Activated CD8-positive, alpha-beta memory T cell treated with anti-CD3 and anti-CD28 coated beads for 1 hour (primary cell): ENCODE measurements around the gene LIPT1.
A peak's percentile ranks its signal among the peaks of the same experiment; 100 is the strongest.
"Not testable (repeated sequence)": the region's sequence is repeated elsewhere in the genome, so short reads cannot be mapped to it uniquely, and the experiment has no call there.

ENCODE experiments used
- DNase-seq, 2 donors: peaks; one replicate each; pipeline ENCODE4 v3.0.0-alpha.2; 2020; ENCODE audit warnings: low read depth in 1 of 2; ENCODE audit errors: extremely low read depth in 1 of 2

LIPT1 gene

GRCh38 chr2:99171377-99172140 is 16.8 kb downstream of the LIPT1 start:
- DNase-seq, result no peak

- peak; percentile 77 to 80 for DNase-seq
Measured at GRCh38 chr2:99180755-99181623, 26.2 kb downstream of the LIPT1 start, which contains the start of the genes MITD1 and MRPL30. Gene MITD1, minus strand, starts transcription at chr2:99181058. Its CDS starts 77 bp downstream, at chr2:99180981. Gene MRPL30, plus strand, starts transcription at chr2:99181184. Its CDS starts 5,020 bp downstream, at chr2:99186204.

GRCh38 chr2:99181624-99182000 is 26.8 kb downstream of the LIPT1 start:
- no peak for DNase-seq

GRCh38 chr2:99183025-99183424 is 28.3 kb downstream of the LIPT1 start:
- no peak for DNase-seq

- DNase-seq, result no peak
Measured at GRCh38 chr2:99184811-99185210, 30.0 kb downstream of the LIPT1 start.

GRCh38 chr2:99187011-99187410 is 32.2 kb downstream of the LIPT1 start:
- no peak for DNase-seq

GRCh38 chr2:99188357-99188756 is 33.6 kb downstream of the LIPT1 start:
- DNase-seq, result no peak

- DNase-seq, result no peak
Measured at GRCh38 chr2:99190548-99190947, 35.8 kb downstream of the LIPT1 start.

GRCh38 chr2:99192364-99192763 is 37.6 kb downstream of the LIPT1 start:
- not testable (repeated sequence) for DNase-seq

GRCh38 chr2:99198103-99198841 is 43.5 kb downstream of the LIPT1 start:
- no peak for DNase-seq

- no peak for DNase-seq
Measured at GRCh38 chr2:99200076-99200800, 45.5 kb downstream of the LIPT1 start.

GRCh38 chr2:99201959-99202678 is 47.4 kb downstream of the LIPT1 start:
- DNase-seq, result no peak

- no peak for DNase-seq
Measured at GRCh38 chr2:99205491-99205890, 50.7 kb downstream of the LIPT1 start.
